GM19043 (cell line): ENCODE results near the gene WDR35.
A peak's percentile ranks its signal among the peaks of the same experiment; 100 is the strongest.

ENCODE experiments used
- ATAC-seq: cut with Tn5 transposase; IDR thresholded peaks from one replicate; pipeline ENCODE4 v1.9.1; 2021; ENCODE audit warnings: low read depth; ENCODE audit not compliant: unreplicated experiment

The WDR35 gene

DNA sequence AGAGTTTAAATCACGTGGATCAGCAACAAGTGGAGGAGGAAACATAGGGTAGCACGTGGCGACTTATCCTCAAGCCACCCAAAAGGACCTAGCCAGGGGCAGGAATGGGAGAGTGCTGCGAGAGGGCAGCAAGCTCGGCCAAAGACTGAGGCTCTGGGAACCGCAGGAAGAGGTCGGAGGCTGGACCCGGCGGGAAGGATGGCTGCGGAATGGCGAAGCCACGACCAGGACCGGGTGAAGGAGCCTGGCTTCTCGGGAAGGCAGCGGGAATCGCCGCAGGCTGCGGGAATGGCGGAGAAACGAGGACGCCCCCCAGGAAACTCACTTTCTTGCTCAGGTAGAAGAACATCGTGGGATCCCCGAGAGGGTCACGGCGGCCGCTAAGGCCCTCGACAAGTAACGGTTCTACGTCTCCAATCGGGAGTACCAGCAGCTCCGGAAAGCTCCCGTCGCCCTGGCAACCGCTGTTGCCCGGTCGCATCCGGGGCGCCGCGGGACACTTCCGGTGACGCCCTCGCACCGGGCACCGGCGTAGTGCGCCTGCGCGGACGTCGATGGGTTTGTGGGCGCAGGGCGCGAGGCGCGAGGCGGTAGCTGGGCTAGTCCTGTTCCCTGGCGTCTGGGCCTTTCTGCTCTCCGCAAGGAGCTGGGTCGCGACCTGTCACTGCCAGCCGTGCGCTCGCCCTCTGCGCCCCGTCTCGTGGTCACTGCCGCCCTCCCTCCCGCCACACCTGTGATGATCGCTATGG is at the start of gene WDR35:
Gene WDR35, minus strand, starts transcription at position 439 of the 749 bp plus-strand sequence. Its CDS starts 90 bp downstream, at position 349.
- ATAC-seq, result peak; percentile 89

DNA sequence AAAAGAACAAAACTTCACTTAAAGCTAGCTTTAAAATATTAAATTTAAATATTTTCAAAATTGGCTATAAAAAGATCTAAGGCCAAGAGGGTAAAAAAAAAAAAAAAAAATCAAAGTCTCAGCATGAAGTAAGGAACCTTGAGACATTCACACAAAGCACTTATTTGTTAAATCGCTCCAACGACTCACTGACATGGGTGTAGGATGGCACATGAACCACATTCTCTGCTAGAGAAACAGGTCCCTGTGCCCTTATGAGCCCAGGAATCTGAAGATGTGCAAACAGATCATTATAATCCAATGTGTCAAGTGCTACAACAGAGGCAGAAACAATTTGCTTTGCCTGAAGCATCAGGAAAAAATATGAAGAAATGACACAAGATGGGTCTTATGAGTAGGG is 47.8 kb upstream of the WDR35 start:
- no peak for ATAC-seq

DNA sequence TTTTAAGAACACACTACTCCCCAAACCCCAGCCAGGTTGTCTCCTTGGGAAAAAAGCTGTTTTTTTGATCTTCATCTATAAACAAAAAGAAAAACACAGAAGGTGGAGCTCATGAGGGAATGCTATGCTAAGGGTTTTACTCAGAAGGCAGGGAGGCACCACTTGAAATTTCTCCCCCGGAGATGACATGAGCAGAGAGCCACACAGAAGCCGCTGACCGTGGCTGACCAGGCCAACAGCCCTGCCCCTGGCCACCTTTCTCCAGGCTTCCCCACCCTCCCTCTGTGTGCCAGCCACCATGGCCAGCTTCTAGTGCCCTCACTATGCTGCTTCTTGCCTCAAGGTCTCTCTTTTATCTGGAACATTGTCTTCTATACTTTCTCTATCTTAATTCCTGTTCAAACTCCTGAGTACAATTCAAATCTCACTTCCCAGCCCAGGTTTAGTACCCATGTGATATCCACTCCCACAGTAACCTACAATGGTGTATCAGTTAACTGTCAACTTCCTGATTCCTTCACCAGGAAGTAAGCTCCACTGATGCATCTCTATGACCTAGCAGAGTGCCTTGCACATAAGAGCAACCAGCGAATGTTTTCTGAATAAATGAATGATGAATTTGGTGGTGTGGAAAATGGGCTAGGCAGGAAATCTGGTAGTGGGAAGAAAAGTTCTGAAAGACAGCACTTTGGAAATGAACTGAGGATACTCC is 46.2 kb upstream of the WDR35 start:
- peak; percentile 68 for ATAC-seq

DNA sequence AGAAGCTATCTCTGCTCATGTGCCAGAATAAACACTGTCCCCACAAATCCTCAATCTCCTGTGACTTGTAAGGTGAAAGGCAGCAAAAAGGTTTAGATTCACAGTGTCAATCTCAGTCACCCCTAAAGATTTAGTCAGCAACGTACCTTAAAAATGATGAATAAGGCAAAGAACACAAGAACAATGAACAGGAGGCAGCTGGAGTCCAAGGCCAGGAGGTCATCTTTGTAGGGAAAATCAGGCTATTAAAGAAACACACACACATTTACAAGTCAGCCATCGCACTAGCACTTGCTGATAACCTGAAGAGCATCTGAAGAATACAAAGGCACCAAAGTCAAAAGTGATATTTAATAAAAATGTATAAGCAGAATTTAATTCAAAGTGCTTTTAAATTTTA is 44.9 kb upstream of the WDR35 start:
- no peak for ATAC-seq

DNA sequence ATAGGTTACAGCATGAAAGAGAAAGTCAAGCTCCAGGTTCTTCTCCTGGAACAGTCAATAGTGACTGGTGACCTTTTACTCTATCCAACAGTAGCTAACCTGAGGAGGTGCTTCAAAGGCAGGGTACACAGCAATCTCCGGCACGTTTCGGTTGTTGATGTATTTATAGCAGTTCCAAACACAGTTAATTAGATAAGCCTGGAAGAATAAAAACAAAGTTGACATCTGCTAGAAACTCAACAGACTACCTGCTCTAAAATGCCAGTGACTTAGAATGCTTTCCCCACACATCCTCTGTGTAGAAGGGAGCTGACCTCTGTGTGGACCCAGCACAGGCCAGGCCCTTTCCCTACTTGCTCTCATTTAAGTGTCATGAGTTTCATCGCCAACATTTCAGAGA is 44.3 kb upstream of the WDR35 start:
- ATAC-seq, result no peak

DNA sequence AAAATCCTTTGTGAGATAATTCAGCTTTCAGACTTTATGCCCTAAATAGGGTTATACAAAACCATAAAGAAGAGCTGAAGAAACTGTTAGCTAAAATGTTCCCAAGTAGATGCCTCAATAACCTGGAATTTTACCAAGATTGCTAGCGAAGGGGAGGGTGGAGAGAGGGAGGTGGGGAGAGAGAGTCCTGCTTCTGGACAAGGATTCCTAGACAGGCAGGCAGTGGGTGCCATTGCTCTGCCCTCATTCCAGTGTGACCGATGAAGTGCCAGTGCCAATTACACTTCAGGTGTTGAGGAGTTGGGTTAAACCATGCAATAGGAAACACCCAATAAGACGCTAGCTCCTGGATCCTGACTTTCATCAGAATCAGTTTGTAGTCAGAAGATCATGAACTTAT is 43.4 kb upstream of the WDR35 start:
- ATAC-seq, result no peak

DNA sequence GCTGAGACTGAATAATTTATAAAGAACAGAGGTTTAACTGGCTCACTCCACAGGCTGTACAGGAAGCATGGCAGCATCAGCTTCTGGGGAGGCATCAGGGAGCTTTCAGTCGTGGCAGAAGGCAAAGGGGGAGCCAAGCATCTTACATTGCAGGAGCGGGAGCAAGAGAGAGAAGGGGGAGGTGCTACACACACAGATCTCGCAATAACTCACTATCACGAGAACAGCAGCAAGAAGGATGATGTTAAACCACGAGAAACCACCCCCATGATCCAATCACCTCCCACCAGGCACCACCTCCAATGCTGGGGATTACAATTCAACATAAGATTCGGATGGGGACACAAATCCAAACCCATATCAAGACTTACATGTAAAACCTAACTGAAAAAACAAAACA is 40.3 kb upstream of the WDR35 start:
- ATAC-seq, result no peak

DNA sequence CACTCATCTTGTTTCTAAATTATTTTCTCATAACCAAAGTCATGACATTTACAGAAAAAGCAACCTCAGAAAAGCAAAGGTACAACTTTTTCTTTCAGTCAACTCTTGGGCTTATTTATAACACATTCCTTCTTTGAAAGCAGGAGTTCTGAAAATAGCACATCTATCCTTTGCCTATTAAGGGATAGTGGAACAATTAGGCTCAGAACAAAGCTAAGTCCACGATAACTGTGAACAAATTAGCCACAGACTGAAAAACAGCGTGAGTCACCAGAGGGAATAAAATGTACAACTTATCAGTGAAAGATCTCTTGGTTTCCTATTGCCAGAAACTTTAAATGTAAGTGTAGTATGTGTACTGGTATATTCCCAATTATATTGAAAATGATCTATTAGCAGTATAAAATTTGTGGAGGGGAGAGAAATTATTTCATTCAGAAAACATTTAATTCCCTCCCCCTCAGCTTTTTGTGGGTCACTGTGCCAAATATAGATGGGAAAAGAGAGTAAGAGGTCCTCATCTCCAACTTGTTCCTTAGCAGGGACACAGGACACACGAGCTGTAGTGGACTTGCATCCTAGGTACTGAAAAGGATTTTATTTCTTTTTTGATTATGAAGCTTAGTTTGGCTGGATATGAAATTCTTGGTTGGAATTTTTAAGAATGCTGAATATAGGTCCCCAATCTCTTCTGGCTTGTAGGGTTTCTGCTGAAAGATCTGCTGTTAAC is 38.0 kb upstream of the WDR35 start:
- ATAC-seq, result no peak

DNA sequence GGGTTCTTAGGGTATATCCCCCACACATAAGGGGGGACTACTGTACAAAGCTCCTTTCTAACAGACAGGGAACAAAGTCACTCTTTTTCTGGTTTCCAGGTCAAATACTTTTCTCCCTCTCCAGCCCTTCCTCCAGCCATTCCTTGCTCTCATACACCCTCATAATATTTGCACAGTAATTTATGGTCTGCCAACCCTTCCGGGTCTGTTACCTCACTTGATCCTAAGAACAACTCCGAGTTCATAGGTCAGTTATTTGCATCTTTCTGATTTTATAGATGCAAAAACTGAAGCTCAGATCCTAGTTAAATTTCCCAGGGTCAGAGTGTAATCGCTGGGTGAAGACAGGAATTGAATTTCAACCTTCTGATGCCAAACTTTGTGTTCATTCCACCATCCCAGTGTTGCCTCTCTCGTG is 37.4 kb upstream of the WDR35 start:
- ATAC-seq, result no peak

DNA sequence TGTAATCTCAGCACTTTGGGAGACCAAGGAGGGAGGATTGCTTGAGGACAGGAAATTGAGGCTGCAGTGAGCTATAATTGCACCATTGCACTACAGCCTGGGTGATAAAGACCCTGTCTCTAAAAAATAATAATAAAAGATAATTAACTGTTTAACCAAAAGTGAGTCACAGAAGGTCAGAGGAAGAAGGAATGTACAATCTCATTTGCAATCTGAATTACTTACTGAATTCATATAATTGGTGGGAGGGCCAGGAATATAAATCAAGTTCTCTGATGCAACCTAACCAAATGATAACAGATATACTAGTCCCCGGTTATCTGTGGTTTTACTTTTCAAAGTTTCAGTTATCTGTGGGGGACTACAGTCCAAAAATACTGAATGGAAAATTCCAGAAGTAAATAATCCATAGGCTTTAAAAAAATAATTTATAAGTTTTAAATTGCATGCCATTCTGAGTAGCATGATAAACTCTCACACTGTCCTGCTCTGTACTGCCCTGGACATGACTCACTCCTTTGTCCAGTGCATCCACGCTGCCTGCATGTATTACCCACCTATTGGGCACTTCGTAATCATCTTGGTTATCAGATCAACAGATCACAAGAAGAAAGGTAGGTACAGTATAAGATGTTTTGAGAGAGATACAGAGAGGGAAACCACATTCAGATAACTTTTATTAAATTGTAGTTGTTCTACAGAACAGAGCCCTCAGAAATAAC is 35.3 kb upstream of the WDR35 start:
- no peak for ATAC-seq

DNA sequence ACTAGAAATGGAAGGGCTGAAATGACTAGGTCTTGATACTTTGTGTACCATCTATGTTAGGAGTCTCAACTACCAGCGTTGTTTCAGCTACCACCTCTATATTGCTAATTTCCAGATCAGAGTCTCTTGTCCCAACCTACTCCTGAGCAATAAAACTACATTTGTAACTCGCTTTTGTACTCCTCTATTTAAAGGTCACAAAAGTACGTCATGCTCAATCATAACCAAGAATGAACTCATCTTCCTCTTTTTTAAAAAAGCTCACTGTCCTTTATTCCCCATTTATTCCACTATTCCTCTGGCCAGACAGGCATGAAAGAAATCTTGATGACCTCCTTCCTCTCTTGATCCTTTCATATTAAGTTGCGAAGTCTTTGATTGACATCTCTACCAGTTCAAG is 33.8 kb upstream of the WDR35 start:
- ATAC-seq, result no peak

DNA sequence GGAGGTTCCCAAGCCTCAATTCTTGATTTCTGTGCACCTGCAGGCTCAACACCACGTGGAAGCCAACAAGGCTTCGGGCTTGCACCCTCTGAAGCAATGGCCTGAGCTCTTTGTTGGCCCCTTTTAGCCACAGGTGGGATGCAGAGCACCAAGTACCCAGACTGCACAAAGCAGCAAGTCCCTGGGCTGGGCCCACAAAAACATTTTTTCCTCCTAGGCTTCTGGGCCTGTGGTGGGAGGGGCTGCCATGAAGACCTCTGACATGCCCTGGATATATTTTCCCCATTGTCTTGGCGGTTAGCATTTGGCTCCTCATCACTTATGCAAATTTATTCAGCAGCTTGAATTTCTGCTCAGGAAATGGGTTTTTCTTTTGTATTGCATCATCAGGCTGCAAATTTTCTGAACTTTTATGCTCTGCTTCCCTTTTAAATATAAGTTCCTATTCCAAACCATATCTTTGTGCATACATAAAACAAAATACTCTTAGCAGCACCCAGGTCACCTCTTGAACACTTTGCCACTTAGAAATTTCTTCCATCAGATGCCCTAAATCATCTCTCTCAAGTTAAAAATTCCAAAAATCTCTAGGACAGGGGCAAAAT is 31.6 kb upstream of the WDR35 start:
- ATAC-seq, result no peak

DNA sequence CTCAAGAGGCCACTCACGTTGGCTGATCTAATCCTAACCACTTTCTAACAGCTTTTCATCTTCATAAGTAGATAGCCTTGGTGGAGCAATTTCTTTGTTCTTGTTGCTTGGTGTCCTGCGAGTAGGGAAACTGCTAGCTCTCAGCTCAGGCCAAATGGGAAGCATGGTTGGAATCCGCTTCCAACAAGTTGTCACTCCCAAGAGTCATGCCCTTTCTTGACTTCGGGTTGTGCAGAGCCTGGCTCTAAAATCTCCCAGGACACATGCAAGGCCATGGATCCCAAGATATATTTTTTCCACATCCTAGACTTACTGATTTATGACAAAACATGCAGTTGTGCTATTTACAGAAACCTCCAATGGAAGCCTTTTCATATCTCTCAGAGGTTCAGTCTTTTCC is 29.8 kb upstream of the WDR35 start:
- no peak for ATAC-seq

DNA sequence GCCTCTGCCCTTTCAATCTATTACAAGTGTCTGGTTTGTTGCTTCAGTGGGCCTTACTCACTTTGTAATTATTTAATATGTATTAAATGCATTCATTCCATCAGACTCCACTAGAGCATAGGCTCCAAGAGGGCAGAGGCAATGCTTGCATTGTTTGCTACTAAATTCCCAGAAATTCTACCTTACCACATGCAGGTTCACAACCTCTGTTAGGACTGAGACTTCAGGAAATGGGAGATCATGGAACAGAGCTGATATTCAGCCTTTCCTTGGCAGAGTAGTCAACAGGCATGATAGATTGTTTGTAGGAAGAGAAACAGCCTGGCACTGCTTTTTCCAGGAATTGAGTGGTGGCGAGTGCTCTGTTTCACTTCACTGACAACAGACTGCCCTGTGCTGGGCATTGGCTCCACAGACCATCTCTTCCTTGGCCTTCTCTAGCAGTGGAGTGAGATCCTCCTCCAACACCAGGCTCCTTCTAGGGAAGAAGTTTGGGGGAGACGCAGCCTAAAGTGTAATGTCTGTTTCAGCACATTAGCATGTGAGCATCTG is 28.8 kb upstream of the WDR35 start:
- ATAC-seq, result no peak

DNA sequence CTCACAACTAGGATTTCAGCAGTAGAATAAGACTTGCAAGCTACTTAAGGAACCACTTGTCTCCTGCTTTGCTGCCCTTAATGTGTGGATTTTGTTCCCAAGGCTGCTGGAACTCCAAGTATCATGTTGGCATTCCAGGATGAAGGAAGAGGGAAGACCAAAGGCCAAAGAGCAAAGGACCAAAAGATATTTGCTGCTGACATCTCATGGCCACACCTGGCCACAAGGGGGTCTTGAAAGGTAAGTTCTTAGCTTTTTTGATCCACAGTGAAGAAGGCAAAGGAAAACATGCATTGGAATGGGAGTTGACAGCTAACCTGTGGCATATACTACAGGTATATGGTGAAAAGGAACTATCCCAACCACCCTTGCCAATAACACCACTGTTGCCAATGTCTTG is 26.4 kb upstream of the WDR35 start:
- no peak for ATAC-seq

DNA sequence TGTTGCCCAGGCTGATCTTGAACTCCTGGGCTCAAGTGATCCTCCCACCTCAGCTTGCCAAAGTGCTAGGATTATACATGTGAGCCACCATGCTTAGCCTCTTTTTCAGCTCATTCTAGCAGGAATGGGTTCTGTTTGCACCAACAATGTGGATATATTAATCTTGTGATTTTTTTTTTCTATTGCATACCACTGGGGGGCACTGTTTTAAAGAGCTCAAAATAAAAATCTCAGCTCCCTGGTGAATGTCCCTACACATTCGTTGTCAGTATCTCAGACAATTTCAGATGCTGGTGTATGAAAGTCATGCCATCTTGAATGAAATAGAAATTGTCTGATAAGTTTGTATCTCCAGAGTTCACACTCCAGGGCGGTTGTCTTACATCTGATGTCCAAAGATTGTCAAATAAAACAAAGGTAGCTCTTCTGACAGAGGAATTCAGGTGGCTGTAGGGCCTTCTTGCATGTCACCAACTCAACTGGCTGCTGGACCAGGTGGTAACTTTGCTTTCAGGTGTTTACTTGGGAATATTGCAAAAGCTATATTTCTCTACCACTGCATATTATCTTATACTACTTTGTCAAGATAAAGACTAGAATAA is 25.7 kb upstream of the WDR35 start:
- ATAC-seq, result no peak

DNA sequence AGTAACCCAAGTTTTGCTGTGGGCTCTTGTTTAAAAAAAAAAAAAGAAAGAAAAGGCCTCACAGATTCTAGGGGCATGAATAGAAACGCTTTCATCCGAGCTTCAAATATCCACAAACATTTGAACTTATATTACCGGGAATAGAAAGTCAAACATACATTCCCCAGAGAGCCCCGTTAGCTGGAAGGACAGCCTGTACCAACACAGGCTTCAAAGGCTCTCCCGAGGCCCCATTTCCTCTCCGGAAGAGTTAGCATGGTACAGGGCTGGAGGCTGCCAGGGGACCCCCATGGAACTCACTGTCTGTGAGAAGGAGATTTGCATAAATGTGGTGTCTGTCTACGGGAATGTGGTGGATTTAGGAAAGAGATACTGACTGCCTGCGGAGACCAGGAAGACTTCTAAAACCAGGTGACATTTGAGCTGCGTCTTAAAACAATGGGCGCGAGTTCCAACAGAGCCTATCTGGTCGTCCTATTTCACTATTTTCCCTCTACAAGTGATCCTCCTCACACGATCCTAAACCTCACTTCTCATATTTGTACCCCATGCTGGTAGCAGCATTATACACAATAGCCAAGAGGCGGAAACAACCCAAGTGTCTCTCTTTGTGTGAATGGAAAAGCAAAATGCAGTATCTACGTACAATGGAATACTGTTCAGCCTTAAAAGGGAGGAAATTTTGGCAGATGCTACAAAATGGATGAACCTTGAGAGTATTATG is 23.4 kb upstream of the WDR35 start:
- no peak for ATAC-seq

DNA sequence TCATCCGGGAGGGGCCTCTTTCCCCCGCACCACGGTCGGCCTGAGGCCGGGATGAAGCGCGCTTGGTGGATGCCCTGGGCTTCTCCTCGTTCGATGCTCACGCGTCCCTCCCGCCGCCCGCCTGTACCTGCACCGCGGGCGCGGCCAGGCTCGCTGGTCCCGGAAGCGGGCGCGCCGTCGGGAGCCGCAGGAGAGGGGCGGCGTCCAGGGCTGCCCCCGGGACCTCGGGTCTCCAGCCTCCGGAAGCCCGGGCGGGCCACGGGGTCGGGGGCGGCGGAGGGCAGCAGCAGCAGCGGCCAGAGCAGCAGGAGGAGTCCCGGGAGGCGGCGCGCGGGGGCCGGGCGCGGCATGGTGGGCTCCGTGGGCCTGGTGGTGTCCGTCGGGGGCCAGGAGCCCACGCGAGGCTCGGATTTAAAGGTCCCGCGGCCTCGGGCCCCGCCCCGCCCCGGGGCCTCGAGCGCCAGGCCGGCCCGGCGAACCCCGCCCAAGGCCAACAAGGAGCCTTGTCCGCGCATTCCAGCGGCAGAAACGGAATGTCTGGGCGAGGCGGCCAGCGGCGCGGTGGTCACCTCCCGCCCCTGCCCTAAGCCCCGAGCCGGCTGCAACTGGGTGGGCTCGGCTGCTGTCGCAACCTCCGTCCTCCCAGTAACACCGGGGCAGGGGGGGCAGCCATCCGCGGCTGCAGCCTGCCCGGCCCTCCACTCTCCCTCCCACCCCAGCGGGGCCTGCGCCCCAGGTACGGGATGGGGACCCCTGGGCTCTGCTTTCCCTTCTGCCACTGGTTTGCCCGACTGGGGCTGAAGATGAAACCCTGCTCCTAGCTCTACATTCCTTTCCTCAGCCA is 22.6 kb upstream of the WDR35 start, which contains the start of gene MATN3:
Gene MATN3, minus strand, starts transcription at position 387 of the 844 bp plus-strand sequence. Its CDS starts 37 bp downstream, at position 350.
- no peak for ATAC-seq
